Natural killer cell (primary cell): ENCODE results near the gene DCDC2B. TPM values are rescaled to one million over a fixed set of nuclear protein-coding genes. Genes with fewer than 3 reads are reported as not detected.

Experiments
- ATAC-seq, 3 donors: fragments of 150-1000 bp in 2 of 3; fragments of 200-7000 bp in 1 of 3; cut with Tn5 transposase; 1 replicate in 1 of 3; 2 replicates in 2 of 3; pipeline ENCODE4 v1.10.0; 2021; ENCODE audit warnings: mild to moderate bottlenecking in 2 of 3, moderate library complexity in 2 of 3
- DNase-seq, 2 donors: peaks; one replicate each; pipeline versions ENCODE4 v3.0.0 to v3.0.0-alpha.2; 2013 to 2021; ENCODE audit warnings: mixed read lengths in 1 of 2
- H3K27ac ChIP-seq: one replicate; pipeline ENCODE4 v1.5.1; 2013; ENCODE audit warnings: mild to moderate bottlenecking, low read length
- H3K27me3 ChIP-seq: one replicate; pipeline ENCODE4 v1.6.1; 2013; ENCODE audit warnings: low read length; ENCODE audit not compliant: control insufficient read depth, insufficient read depth
- H3K36me3 ChIP-seq: one replicate; pipeline ENCODE4 v1.6.1; 2013; ENCODE audit warnings: low read length; ENCODE audit not compliant: control insufficient read depth, insufficient read depth
- H3K4me1 ChIP-seq: one replicate; pipeline ENCODE4 v1.6.1; 2013; ENCODE audit warnings: low read length; ENCODE audit not compliant: control insufficient read depth, insufficient read depth
- H3K4me3 ChIP-seq: one replicate; pipeline ENCODE4 v1.5.1; 2013; ENCODE audit warnings: low read length
- H3K9me3 ChIP-seq: one replicate; pipeline ENCODE4 v1.6.1; 2013; ENCODE audit warnings: low read length; ENCODE audit not compliant: control insufficient read depth, insufficient read depth
- H3K27ac Mint-ChIP-seq, 2 donors: one replicate each; pipeline ENCODE4 v1.8.0; 2022; ENCODE audit warnings: mild to moderate bottlenecking in 2 of 2, mixed read lengths in 2 of 2, moderate library complexity in 1 of 2
- H3K27me3 Mint-ChIP-seq, 2 donors: one replicate each; pipeline ENCODE4 v1.8.0; 2022; ENCODE audit warnings: low read depth in 2 of 2, mixed read lengths in 2 of 2
- H3K36me3 Mint-ChIP-seq: one replicate; pipeline ENCODE4 v1.8.0; 2022; ENCODE audit warnings: mixed read lengths
- H3K4me1 Mint-ChIP-seq, 2 donors: one replicate each; pipeline ENCODE4 v1.8.0; 2022; ENCODE audit warnings: mixed read lengths in 2 of 2
- H3K4me3 Mint-ChIP-seq: one replicate; pipeline ENCODE4 v1.8.0; 2022; ENCODE audit warnings: mild to moderate bottlenecking, moderate library complexity, mixed read lengths
- H3K9me3 Mint-ChIP-seq, 2 donors: one replicate each; pipeline ENCODE4 v1.8.0; 2022; ENCODE audit warnings: mixed read lengths in 2 of 2
- CTCF ChIP-seq: fragments of 200-600 bp; IDR thresholded peaks from one replicate; pipeline ENCODE4 v1.8.0; 2022; ENCODE audit warnings: antibody characterized with exemption
- WGBS: methylation state at CpG from one replicate; pipeline ENCODE4 v1.1.7; 2013; ENCODE audit warnings: missing lambda C conversion rate; ENCODE audit not compliant: insufficient coverage; 5-methylcytosine and 5-hydroxymethylcytosine counted together
- intact Hi-C: fragments of 100-400 bp; cut with micrococcal nuclease; formaldehyde crosslinking; loops from one replicate; pipeline ENCODE4 v1.14.2; 2022
- total RNA-seq, 4 donors: library from RNA; stranded (reverse); fragments of 120-200 nt in 1 of 4; gene quantifications; one replicate each; pipeline versions ENCODE4 v1.2.3 to v1.2.4, GENCODE V29; 2013 to 2022

The DCDC2B gene
- total RNA-seq, 3 donors from 2014 or later (not counting 1 experiment from before 2014, with no cell fraction given): not detected

GRCh38 chr1:32198237-32199042, 10.4 kb upstream of the DCDC2B start:
- peaks cover 68% of the 10 kb centered on the region for H3K4me1 ChIP-seq

GRCh38 chr1:32199043-32199716, 9.7 kb upstream of the DCDC2B start:
- peak overlapping the region in 1 of 2 donors; percentile 93 for H3K27ac Mint-ChIP-seq
- no peak for ATAC-seq
- no peaks in the 10 kb centered on the region for H3K27me3 Mint-ChIP-seq
- no peak for TF ChIP-seq CTCF
- intact Hi-C loops: no loop called here
- DNase-seq: no peak
- peaks cover 30% of the 10 kb centered on the region for H3K36me3 ChIP-seq
- peaks cover 68% of the 10 kb centered on the region for H3K4me1 ChIP-seq
- H3K4me3 ChIP-seq: no peak overlapping the region
- WGBS: 99% methylated on average over 4 of the region's 4 CpGs
- peaks cover 51 to 64% of the 10 kb centered on the region in 2 donors for H3K4me1 Mint-ChIP-seq
- no peaks in the 10 kb centered on the region for H3K27me3 ChIP-seq
- no peak overlapping the region for H3K27ac ChIP-seq
- H3K4me3 Mint-ChIP-seq: no peak overlapping the region
- no peaks in the 10 kb centered on the region for H3K9me3 ChIP-seq
- H3K36me3 Mint-ChIP-seq: peaks cover 3% of the 10 kb centered on the region
- no peaks in the 10 kb centered on the region for H3K9me3 Mint-ChIP-seq

More at GRCh38 chr1:32198237-32199042, 10.4 kb upstream of the DCDC2B start:
- Mint-ChIP-seq H3K9me3 (no peaks in the 10 kb centered on the region), H3K27me3 (no peaks in the 10 kb centered on the region), H3K4me3 (peak overlapping the region; percentile 7), H3K4me1 (peaks cover 50 to 60% of the 10 kb centered on the region in 2 donors), H3K27ac (peak overlapping the region; percentile 41 to 72), H3K36me3 (peaks cover 7% of the 10 kb centered on the region)
- 94% methylated on average over 3 of the region's 3 CpGs for WGBS
- DNase-seq (no peak), ATAC-seq (no peak)
- no peaks in the 10 kb centered on the region for H3K9me3 ChIP-seq
- H3K36me3 ChIP-seq: peaks cover 32% of the 10 kb centered on the region
- H3K27ac ChIP-seq: no peak overlapping the region
- H3K4me3 ChIP-seq: no peak overlapping the region
- TF ChIP-seq CTCF: no peak
- no peaks in the 10 kb centered on the region for H3K27me3 ChIP-seq
- intact Hi-C loops: no loop called here

GRCh38 chr1:32199717-32200072, 9.2 kb upstream of the DCDC2B start:
- Histone ChIP-seq H3K9me3 (no peaks in the 10 kb centered on the region), H3K4me3 (no peak overlapping the region), H3K4me1 (peaks cover 68% of the 10 kb centered on the region), H3K27ac (peak overlapping the region; percentile 93), H3K36me3 (peaks cover 27% of the 10 kb centered on the region), H3K27me3 (no peaks in the 10 kb centered on the region)
- Mint-ChIP-seq H3K27ac (peak overlapping the region; percentile 93 to 98), H3K27me3 (no peaks in the 10 kb centered on the region), H3K4me1 (peaks cover 51 to 68% of the 10 kb centered on the region in 2 donors), H3K4me3 (peak overlapping the region; percentile 95), H3K9me3 (no peaks in the 10 kb centered on the region), H3K36me3 (no peaks in the 10 kb centered on the region)
- DNase-seq (no peak), ATAC-seq (no peak)
- TF ChIP-seq CTCF: no peak
- 89% methylated on average over 5 of the region's 6 CpGs for WGBS
- intact Hi-C loops: loop anchor here (2.0 to 5.0 kb wide), 2 partner anchors 127 to 213 kb away; partner anchors contain the start of gene TMEM39B
